Mesendoderm (in vitro differentiated cells): ENCODE results near the gene PDE4D.
"Not testable (repeated sequence)": the region's sequence is repeated elsewhere in the genome, so short reads cannot be mapped to it uniquely, and the experiment has no call there.

Source experiments
- DNase-seq: peaks from one replicate; pipeline ENCODE4 v3.0.0; 2013
- H2AK5ac ChIP-seq: 2 replicates; pipeline ENCODE4 v1.6.1; 2013; ENCODE audit warnings: low read length, inconsistent platforms
- H2BK120ac ChIP-seq: 2 replicates; pipeline ENCODE4 v1.6.1; 2013; ENCODE audit warnings: low read depth, mild to moderate bottlenecking, low read length, moderate library complexity, mixed read lengths
- H2BK15ac ChIP-seq: replicated peaks from 2 replicates; pipeline ENCODE4 v1.6.1; 2013; ENCODE audit warnings: low read depth, mild to moderate bottlenecking, moderate library complexity
- H2BK5ac ChIP-seq: 2 replicates; pipeline ENCODE4 v1.6.1; 2013; ENCODE audit warnings: low read length, inconsistent platforms
- H3K18ac ChIP-seq: 2 replicates; pipeline ENCODE4 v1.6.1; 2013; ENCODE audit warnings: mild to moderate bottlenecking, low read length, mixed read lengths
- H3K23ac ChIP-seq: one replicate; pipeline ENCODE4 v1.6.1; 2013; ENCODE audit warnings: low read length
- H3K27ac ChIP-seq: 2 replicates; pipeline ENCODE4 v1.5.1; 2013; ENCODE audit warnings: low read depth, mild to moderate bottlenecking, inconsistent platforms, low read length, moderate library complexity
- H3K27me3 ChIP-seq: 2 replicates; pipeline ENCODE4 v1.6.1; 2013; ENCODE audit warnings: low read length, control low read depth, mild to moderate bottlenecking, inconsistent platforms; ENCODE audit not compliant: insufficient read depth, poor library complexity
- H3K36me3 ChIP-seq: 2 replicates; pipeline ENCODE4 v1.6.1; 2013; ENCODE audit warnings: low read length, inconsistent platforms; ENCODE audit not compliant: control insufficient read depth, insufficient read depth
- H3K4ac ChIP-seq: one replicate; pipeline ENCODE4 v1.6.1; 2013; ENCODE audit warnings: low read depth, mild to moderate bottlenecking, low read length, moderate library complexity
- H3K4me1 ChIP-seq: 2 replicates; pipeline ENCODE4 v1.6.1; 2013; ENCODE audit warnings: low read depth, low read length, inconsistent platforms; ENCODE audit not compliant: control insufficient read depth
- H3K4me2 ChIP-seq: 2 replicates; pipeline ENCODE4 v1.6.1; 2013; ENCODE audit warnings: low read length
- H3K4me3 ChIP-seq: 2 replicates; pipeline ENCODE4 v1.5.1; 2013; ENCODE audit warnings: mild to moderate bottlenecking, low read length
- H3K56ac ChIP-seq: one replicate; pipeline ENCODE4 v1.6.1; 2013; ENCODE audit warnings: low read length
- H3K79me1 ChIP-seq: 2 replicates; pipeline ENCODE4 v1.6.1; 2013; ENCODE audit warnings: low read length, inconsistent platforms
- H3K79me2 ChIP-seq: 2 replicates; pipeline ENCODE4 v1.6.1; 2013; ENCODE audit warnings: mild to moderate bottlenecking, low read length; ENCODE audit not compliant: control insufficient read depth, insufficient read depth
- H3K9ac ChIP-seq: 2 replicates; pipeline ENCODE4 v1.6.1; 2013; ENCODE audit warnings: low read length, inconsistent platforms
- H4K5ac ChIP-seq: one replicate; pipeline ENCODE4 v1.6.1; 2013; ENCODE audit warnings: low read length
- H4K8ac ChIP-seq: one replicate; pipeline ENCODE4 v1.6.1; 2013; ENCODE audit warnings: low read depth, mild to moderate bottlenecking, control low read depth, low read length, moderate library complexity
- WGBS: extraction: QIAGEN DNeasy Blood & Tissue Kit; methylation state at CpG from one replicate; pipeline ENCODE4 v1.1.7; 2013; ENCODE audit warnings: low lambda C conversion rate, missing lambda C conversion rate; ENCODE audit not compliant: insufficient coverage; ENCODE audit errors: extremely low coverage; 5-methylcytosine and 5-hydroxymethylcytosine counted together

Gene PDE4D

DNA sequence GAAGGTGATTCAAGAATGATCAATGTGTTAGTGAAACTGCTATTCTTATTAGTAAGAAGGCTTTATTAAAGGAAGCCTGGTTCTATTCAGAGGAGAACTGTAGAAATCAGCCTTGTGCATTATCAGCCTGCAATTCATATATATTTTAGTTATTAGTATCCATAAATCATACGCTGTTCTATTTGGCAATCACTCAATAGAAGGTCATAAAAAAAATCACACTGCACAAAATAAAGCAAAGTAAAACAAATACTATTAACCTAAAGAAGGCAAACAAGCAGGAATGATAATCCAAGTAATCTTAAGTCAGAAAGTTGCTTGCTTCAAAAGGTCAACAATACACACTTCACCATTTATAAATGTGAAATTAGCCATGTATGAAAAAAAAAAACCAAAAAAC, 138.1 kb downstream of the PDE4D start:
- Histone ChIP-seq H3K18ac (no peak overlapping the region), H3K23ac (no peak overlapping the region), H3K4ac (no peak overlapping the region), H2BK120ac (no peak overlapping the region), H2BK15ac (no peak overlapping the region), H3K27me3 (no peaks in the 10 kb centered on the region), H2AK5ac (no peak overlapping the region), H3K4me1 (no peaks in the 10 kb centered on the region), H3K4me3 (no peak overlapping the region), H4K8ac (no peak overlapping the region), H3K9ac (no peak overlapping the region), H3K4me2 (no peak overlapping the region), H2BK5ac (no peak overlapping the region), H3K56ac (no peak overlapping the region), H3K79me1 (no peaks in the 10 kb centered on the region), H3K27ac (no peak overlapping the region), H3K79me2 (no peaks in the 10 kb centered on the region), H3K36me3 (no peaks in the 10 kb centered on the region), H4K5ac (no peak overlapping the region)
- no CpG with 5 or more reads among the region's 1 CpG for WGBS
- DNase-seq: no peak

DNA sequence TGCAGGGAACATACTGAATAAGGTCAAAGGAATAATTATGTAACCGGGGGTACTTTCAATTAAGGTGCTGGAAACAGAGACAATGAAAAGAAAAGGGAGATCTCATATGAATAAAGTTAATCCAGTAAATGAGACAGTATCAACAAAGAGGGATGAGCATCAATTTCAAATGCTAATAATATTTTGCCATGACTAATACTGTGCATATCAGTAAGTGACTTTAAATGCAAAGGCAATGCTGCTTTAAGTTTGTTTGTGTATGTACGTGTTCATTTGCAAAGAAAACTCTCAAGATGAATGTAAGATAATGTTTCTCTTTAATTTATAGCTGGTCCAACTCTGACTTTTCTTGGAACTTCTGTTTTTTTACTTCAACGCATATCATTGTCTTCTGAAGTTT, 139.9 kb downstream of the PDE4D start:
- Histone ChIP-seq H2BK5ac (no peak overlapping the region), H3K18ac (no peak overlapping the region), H4K5ac (no peak overlapping the region), H3K4me3 (no peak overlapping the region), H3K9ac (no peak overlapping the region), H3K4ac (no peak overlapping the region), H2AK5ac (no peak overlapping the region), H3K36me3 (no peaks in the 10 kb centered on the region), H3K4me1 (no peaks in the 10 kb centered on the region), H3K27ac (no peak overlapping the region), H3K79me1 (no peaks in the 10 kb centered on the region), H2BK120ac (no peak overlapping the region), H4K8ac (no peak overlapping the region), H3K23ac (no peak overlapping the region), H3K79me2 (no peaks in the 10 kb centered on the region), H3K27me3 (no peaks in the 10 kb centered on the region), H3K4me2 (no peak overlapping the region), H3K56ac (no peak overlapping the region), H2BK15ac (no peak overlapping the region)
- DNase-seq: no peak
- WGBS: no CpG with 5 or more reads among the region's 3 CpGs

DNA sequence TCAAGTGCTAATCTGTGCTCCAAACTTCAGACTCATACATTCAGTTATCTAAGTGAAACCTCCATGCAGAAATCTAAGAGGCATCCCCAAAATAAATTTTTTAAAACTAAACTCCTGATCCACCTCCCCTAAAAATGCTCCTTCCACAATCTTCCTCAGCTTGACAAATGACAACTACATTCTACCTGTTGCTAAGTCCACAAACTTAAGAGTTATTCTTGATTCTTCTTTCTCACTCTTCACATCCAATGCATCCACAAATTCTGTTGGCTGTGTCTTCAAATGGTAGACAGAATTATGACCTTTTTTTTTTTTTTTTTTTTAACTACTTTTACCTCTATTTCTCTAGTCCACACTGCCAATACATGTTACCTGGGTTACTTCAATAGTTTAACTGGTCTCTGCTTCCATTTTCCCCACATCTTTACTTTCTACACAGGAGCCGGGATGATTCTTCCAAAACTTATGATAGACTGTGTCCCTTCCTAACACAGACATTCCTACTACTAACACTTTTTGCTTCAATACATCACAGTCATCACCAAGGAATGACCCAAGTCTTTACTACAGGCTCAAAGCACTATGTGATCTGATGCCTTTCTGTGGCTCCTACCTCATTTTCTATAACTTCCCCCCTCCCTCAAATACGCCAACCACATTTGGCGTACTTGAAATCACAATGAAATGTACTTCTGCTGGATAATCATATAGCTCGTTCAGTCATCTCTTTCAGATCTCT, 143.6 kb downstream of the PDE4D start:
- Histone ChIP-seq H3K23ac (no peak overlapping the region), H3K9ac (no peak overlapping the region)
- no CpG with 5 or more reads among the region's 4 CpGs for WGBS

DNA sequence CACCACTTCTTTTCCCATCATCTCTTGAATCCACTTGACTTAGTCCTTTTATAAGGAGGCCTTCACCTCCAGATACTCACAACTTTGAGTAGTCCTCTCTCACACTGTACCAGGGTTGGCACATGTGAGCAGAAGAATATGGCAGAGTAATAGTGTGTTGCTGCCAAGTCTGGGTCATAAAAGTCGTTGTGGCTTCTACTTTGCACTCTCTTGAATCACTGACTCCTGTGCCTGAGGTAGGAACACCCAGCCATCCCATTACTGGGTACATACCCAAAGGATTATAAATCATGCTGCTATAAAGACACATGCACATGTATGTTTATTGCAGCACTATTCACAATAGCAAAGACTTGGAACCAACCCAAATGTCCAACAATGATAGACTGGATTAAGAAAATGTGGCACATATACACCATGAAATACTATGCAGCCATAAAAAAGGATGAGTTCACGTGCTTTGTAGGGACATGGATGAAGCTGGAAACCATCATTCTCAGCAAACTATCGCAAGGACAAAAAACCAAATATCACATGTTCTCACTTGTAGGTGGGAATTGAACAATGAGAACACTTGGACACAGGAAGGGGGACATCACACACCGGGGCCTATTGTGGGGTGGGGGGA, 145.4 kb downstream of the PDE4D start:
- H3K18ac ChIP-seq, H2BK120ac ChIP-seq, H3K27me3 ChIP-seq, H3K27ac ChIP-seq, H3K4ac ChIP-seq, H3K23ac ChIP-seq, H3K4me1 ChIP-seq, H2BK5ac ChIP-seq, H3K4me3 ChIP-seq, H3K9ac ChIP-seq, H4K5ac ChIP-seq, DNase-seq, H3K79me1 ChIP-seq, H2BK15ac ChIP-seq, H3K4me2 ChIP-seq, H2AK5ac ChIP-seq, H3K56ac ChIP-seq, H3K79me2 ChIP-seq, H3K36me3 ChIP-seq, H4K8ac ChIP-seq: not testable (repeated sequence)
- WGBS: no CpG with 5 or more reads among the region's 4 CpGs

More for the DNA sequence above, 143.6 kb downstream of the PDE4D start:
- Histone ChIP-seq H3K56ac (no peak overlapping the region), H2BK120ac (no peak overlapping the region), H2AK5ac (no peak overlapping the region), H3K36me3 (no peaks in the 10 kb centered on the region), H3K4me2 (no peak overlapping the region), H2BK5ac (no peak overlapping the region), H3K4me3 (no peak overlapping the region), H3K27me3 (no peaks in the 10 kb centered on the region), H4K8ac (no peak overlapping the region), H2BK15ac (no peak overlapping the region), H3K4me1 (no peaks in the 10 kb centered on the region), H3K18ac (no peak overlapping the region), H3K4ac (no peak overlapping the region), H3K79me1 (no peaks in the 10 kb centered on the region), H4K5ac (no peak overlapping the region), H3K79me2 (no peaks in the 10 kb centered on the region), H3K27ac (no peak overlapping the region)
- no peak for DNase-seq

DNA sequence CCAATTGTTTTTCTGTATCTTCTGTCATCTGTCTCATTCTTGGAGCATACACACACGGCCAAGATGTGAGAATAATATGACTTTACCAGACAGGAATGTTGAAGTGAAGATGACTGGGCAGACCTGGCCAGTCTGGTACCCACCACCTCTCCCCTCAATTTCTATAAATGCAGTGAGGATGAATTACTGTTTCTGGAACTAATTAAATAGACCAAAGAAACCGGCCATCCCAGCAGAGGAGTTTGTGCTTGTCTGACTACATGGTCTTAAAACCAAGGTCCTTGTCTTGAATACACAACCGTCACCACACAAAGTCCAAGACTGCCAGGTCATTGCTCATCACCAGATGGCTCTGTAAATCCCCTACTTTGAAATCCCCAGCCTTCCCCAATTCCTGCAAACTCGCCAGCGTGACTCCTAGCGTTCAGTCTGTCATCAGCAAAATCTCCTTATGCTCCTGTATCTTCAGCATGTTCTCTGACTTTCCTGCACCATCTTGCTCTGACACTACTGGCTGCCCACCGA, 147.2 kb downstream of the PDE4D start:
- H3K4ac ChIP-seq: no peak overlapping the region
- H3K27me3 ChIP-seq: no peaks in the 10 kb centered on the region
- H3K18ac ChIP-seq: no peak overlapping the region
- H3K4me1 ChIP-seq: no peaks in the 10 kb centered on the region
- no peak overlapping the region for H3K4me2 ChIP-seq
- no CpG with 5 or more reads among the region's 7 CpGs for WGBS
- no peak for DNase-seq
- no peak overlapping the region for H3K27ac ChIP-seq
- H2BK15ac ChIP-seq: no peak overlapping the region
- no peak overlapping the region for H2BK5ac ChIP-seq
- no peak overlapping the region for H4K5ac ChIP-seq
- H2AK5ac ChIP-seq: no peak overlapping the region
- no peak overlapping the region for H3K9ac ChIP-seq
- no peaks in the 10 kb centered on the region for H3K79me2 ChIP-seq
- no peak overlapping the region for H3K23ac ChIP-seq
- no peaks in the 10 kb centered on the region for H3K79me1 ChIP-seq
- no peak overlapping the region for H3K56ac ChIP-seq
- H2BK120ac ChIP-seq: no peak overlapping the region
- H3K4me3 ChIP-seq: no peak overlapping the region
- H3K36me3 ChIP-seq: no peaks in the 10 kb centered on the region
- no peak overlapping the region for H4K8ac ChIP-seq
